ENCODE measurements around the gene ARID5B. TPM values are rescaled to one million over a fixed set of nuclear protein-coding genes. Genes with fewer than 3 reads are reported as not detected.
A peak's percentile ranks its signal among the peaks of the same experiment; 100 is the strongest.

ARID5B gene
- total RNA-seq, 3 donors from 2014 or later: 21.9 to 34.1 (median 22.4) TPM

- Histone ChIP-seq H3K4me3 (no peak overlapping the region), H3K36me3 (ENCODE audit: low read depth) (no peaks in the 10 kb centered on the region), H3K4me1 (ENCODE audit: low read depth) (no peaks in the 10 kb centered on the region), H3K9me3 (no peaks in the 10 kb centered on the region)
- ATAC-seq (no peak), DNase-seq (no peak)
- TF ChIP-seq, protein P1, sequence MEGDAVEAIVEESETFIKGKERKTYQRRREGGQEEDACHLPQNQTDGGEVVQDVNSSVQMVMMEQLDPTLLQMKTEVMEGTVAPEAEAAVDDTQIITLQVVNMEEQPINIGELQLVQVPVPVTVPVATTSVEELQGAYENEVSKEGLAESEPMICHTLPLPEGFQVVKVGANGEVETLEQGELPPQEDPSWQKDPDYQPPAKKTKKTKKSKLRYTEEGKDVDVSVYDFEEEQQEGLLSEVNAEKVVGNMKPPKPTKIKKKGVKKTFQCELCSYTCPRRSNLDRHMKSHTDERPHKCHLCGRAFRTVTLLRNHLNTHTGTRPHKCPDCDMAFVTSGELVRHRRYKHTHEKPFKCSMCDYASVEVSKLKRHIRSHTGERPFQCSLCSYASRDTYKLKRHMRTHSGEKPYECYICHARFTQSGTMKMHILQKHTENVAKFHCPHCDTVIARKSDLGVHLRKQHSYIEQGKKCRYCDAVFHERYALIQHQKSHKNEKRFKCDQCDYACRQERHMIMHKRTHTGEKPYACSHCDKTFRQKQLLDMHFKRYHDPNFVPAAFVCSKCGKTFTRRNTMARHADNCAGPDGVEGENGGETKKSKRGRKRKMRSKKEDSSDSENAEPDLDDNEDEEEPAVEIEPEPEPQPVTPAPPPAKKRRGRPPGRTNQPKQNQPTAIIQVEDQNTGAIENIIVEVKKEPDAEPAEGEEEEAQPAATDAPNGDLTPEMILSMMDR (IDR thresholded peaks at IDR 0.05): no peak
- intact Hi-C loops (cut with DNase I, micrococcal nuclease): no loop called here
Observed at GRCh38 chr10:62072901-62073300, 171.4 kb downstream of the ARID5B start.

- H3K4me3 ChIP-seq: no peak overlapping the region
- no peaks in the 10 kb centered on the region for H3K36me3 ChIP-seq (ENCODE audit: low read depth)
- ATAC-seq (no peak), DNase-seq (no peak)
- H3K9me3 ChIP-seq: no peaks in the 10 kb centered on the region
- intact Hi-C loops (cut with DNase I, micrococcal nuclease): no loop called here
- TF ChIP-seq, protein P1 (IDR thresholded peaks at IDR 0.05): no peak
- no peaks in the 10 kb centered on the region for H3K4me1 ChIP-seq (ENCODE audit: low read depth)
Observed at GRCh38 chr10:62073429-62073828, 171.9 kb downstream of the ARID5B start.

GRCh38 chr10:62075414-62075813 lies 173.9 kb downstream of the ARID5B start:
- no peaks in the 10 kb centered on the region for H3K36me3 ChIP-seq (ENCODE audit: low read depth)
- DNase-seq: no peak
- no peaks in the 10 kb centered on the region for H3K9me3 ChIP-seq
- no peak for ATAC-seq
- intact Hi-C loops (cut with DNase I, micrococcal nuclease): no loop called here
- TF ChIP-seq, protein P1 (IDR thresholded peaks at IDR 0.05): no peak
- no peaks in the 10 kb centered on the region for H3K4me1 ChIP-seq (ENCODE audit: low read depth)
- no peak overlapping the region for H3K4me3 ChIP-seq

GRCh38 chr10:62075912-62076311 lies 174.4 kb downstream of the ARID5B start:
- DNase-seq: no peak
- H3K36me3 ChIP-seq (ENCODE audit: low read depth): no peaks in the 10 kb centered on the region
- intact Hi-C loops (cut with DNase I, micrococcal nuclease): no loop called here

DNA sequence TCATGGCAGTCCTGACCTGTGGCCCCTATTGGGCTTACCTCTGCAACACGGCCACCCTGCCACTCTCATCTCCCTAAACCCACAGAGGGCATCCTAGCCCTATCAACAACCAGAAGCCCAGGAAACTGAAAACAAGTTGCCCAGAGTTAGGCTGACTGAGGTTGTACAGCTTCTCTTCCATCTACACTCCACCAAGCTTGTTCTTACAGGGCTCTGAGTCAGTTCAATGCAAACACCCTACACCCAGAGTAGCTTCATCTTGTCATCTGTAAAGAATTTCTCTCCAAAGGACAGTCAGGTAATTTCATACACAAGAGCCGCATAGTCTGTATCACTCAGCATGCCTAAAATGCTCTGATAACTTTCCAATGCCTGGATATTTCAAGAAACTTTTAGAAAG lies 175.4 kb downstream of the ARID5B start:
- ATAC-seq (peak; percentile 22), DNase-seq (no peak)
- no peaks in the 10 kb centered on the region for H3K9me3 ChIP-seq
- intact Hi-C loops (cut with DNase I, micrococcal nuclease): no loop called here
- no peak overlapping the region for H3K4me3 ChIP-seq
- H3K4me1 ChIP-seq (ENCODE audit: low read depth): peaks cover 11% of the 10 kb centered on the region
- H3K36me3 ChIP-seq (ENCODE audit: low read depth): no peaks in the 10 kb centered on the region
- TF ChIP-seq, protein P1 (IDR thresholded peaks at IDR 0.05): no peak

More at GRCh38 chr10:62075912-62076311, 174.4 kb downstream of the ARID5B start:
- peaks cover 2% of the 10 kb centered on the region for H3K4me1 ChIP-seq (ENCODE audit: low read depth)
- ATAC-seq: no peak
- TF ChIP-seq, protein P1 (IDR thresholded peaks at IDR 0.05): no peak
- no peaks in the 10 kb centered on the region for H3K9me3 ChIP-seq
- H3K4me3 ChIP-seq: no peak overlapping the region

Data from mucosa of descending colon (tissue), 3 donors.